ENCODE data around the gene MEI1. TPM values are rescaled to one million over a fixed set of nuclear protein-coding genes. Genes with fewer than 3 reads are reported as not detected.

Gene MEI1
- total RNA-seq, 4 donors from 2014 or later, result 0.39 to 1.3 (median 0.44) TPM

GRCh38 chr22:41681616-41682015 lies 17.7 kb upstream of the MEI1 start:
- H3K27ac ChIP-seq (replicated peaks in 1 of 4), result peak overlapping the region; percentile 82 to 89 (median 86)

DNA sequence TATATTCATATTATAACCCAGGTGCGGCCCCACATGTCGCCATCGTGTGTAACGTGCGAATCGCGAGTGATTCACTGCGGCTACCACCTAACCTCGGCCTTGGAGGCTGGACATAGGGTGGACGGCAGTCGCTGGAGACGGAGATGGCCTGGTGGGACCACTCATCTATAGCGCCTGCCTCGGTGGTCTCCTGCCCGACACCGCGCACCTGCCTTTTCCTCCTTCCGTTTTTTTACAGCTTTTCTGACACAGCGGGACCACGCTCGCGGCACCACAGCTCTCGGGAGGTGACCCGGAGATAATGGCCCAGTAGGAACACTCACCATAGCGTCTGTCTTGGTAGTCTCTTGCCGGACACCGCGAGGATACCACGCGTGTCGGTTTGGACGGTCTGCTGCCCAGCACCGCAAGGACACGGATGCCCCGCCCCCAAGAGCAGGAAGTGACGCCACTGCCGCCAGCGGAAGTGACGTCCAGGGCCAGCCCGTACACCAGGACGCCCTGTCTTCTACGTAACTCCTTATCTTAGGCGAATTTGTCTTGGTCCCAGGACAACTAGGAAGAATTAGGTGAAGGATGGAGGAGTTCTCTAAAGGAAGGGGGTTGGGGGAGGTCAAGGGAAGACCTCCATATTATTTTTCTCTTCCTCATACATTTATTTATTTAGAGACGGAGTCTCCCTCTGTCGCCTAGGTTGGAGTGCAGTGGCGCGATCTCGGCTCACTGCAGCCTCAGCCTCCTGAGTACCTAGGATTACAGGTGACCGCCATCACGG lies 17.1 kb upstream of the MEI1 start:
- H3K36me3 ChIP-seq, result peaks cover 27 to 39% (median 36%) of the 10 kb centered on the region in 4 donors
- H3K27me3 ChIP-seq, result no peaks in the 10 kb centered on the region
- H3K9me3 ChIP-seq, result no peaks in the 10 kb centered on the region
- WGBS, result 47% methylated on average over 37 of the region's 50 CpGs
- peak; percentile 93 for DNase-seq (ENCODE audit: extremely low spot score)
- H3K4me1 ChIP-seq, result peaks cover 15 to 20% (median 16%) of the 10 kb centered on the region in 4 donors
- intact Hi-C loops (cut with DNase I), result no loop called here
- H3K4me3 ChIP-seq, result peak overlapping the region; percentile 57 to 65 (median 63)
- peak overlapping the region; percentile 82 to 89 (median 86) for H3K27ac ChIP-seq (replicated peaks in 1 of 4)
- TF ChIP-seq CTCF (IDR thresholded peaks at IDR 0.05) (no peak), POLR2A (IDR thresholded peaks at IDR 0.05; ENCODE audit: low read depth) (peak; percentile 52), EP300 (IDR thresholded peaks at IDR 0.05) (no peak), POLR2AphosphoS5 (IDR thresholded peaks at IDR 0.05) (peak; percentile 97 to 98)

More at GRCh38 chr22:41681616-41682015, 17.7 kb upstream of the MEI1 start:
- WGBS, result 68% methylated on average over 14 of the region's 14 CpGs
- intact Hi-C loops (cut with DNase I), result no loop called here
- peaks cover 9 to 14% (median 12%) of the 10 kb centered on the region in 4 donors for H3K4me1 ChIP-seq
- DNase-seq (ENCODE audit: extremely low spot score), result no peak
- H3K9me3 ChIP-seq, result no peaks in the 10 kb centered on the region
- H3K4me3 ChIP-seq, result peak overlapping the region; percentile 57 to 65 (median 63)
- H3K27me3 ChIP-seq, result no peaks in the 10 kb centered on the region
- peaks cover 27 to 45% (median 38%) of the 10 kb centered on the region in 4 donors for H3K36me3 ChIP-seq
- TF ChIP-seq POLR2AphosphoS5 (IDR thresholded peaks at IDR 0.05) (no peak), CTCF (IDR thresholded peaks at IDR 0.05) (no peak), POLR2A (IDR thresholded peaks at IDR 0.05; ENCODE audit: low read depth) (no peak), EP300 (IDR thresholded peaks at IDR 0.05) (no peak)

DNA sequence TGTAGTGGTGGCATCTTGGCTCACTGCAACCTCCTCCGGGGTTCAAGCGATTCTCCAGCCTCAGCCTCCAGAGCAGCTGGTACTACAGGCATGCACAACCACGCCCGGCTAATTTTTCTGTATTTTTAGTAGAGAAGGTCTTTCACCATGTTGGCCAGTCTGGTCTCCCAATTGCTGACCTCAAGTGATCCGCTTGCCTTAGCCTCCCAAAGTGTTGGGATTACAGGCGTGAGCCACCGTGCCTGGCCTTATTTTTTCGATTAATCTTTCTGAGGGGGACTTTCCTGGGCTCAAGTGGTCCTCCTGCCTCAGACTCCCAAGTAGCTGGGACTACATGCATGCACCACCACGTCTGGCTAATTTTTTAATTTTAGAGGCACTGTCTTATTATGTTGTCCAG lies 16.3 kb upstream of the MEI1 start:
- WGBS, result 87% methylated on average over 9 of the region's 9 CpGs
- peak overlapping the region; percentile 57 to 65 (median 63) for H3K4me3 ChIP-seq
- H3K4me1 ChIP-seq, result peaks cover 19 to 28% (median 25%) of the 10 kb centered on the region in 4 donors
- TF ChIP-seq EP300 (IDR thresholded peaks at IDR 0.05) (no peak), POLR2AphosphoS5 (IDR thresholded peaks at IDR 0.05) (no peak), POLR2A (IDR thresholded peaks at IDR 0.05; ENCODE audit: low read depth) (no peak), CTCF (IDR thresholded peaks at IDR 0.05) (no peak)
- peaks cover 22 to 31% (median 28%) of the 10 kb centered on the region in 4 donors for H3K36me3 ChIP-seq
- intact Hi-C loops (cut with DNase I), result no loop called here
- H3K27me3 ChIP-seq, result no peaks in the 10 kb centered on the region
- no peaks in the 10 kb centered on the region for H3K9me3 ChIP-seq
- H3K27ac ChIP-seq (replicated peaks in 1 of 4), result peak overlapping the region; percentile 82 to 89 (median 86)
- no peak for DNase-seq (ENCODE audit: extremely low spot score)

GRCh38 chr22:41683616-41684015 lies 15.7 kb upstream of the MEI1 start:
- DNase-seq (ENCODE audit: extremely low spot score), result no peak
- intact Hi-C loops (cut with DNase I), result no loop called here
- Histone ChIP-seq H3K4me1 (peaks cover 20 to 30% (median 26%) of the 10 kb centered on the region in 4 donors), H3K9me3 (no peaks in the 10 kb centered on the region), H3K27me3 (no peaks in the 10 kb centered on the region), H3K4me3 (no peak overlapping the region), H3K36me3 (peaks cover 18 to 25% (median 22%) of the 10 kb centered on the region in 4 donors), H3K27ac (replicated peaks in 1 of 4) (no peak overlapping the region)
- 85% methylated on average over 3 of the region's 3 CpGs for WGBS
- TF ChIP-seq EP300 (IDR thresholded peaks at IDR 0.05), result no peak
- TF ChIP-seq CTCF (IDR thresholded peaks at IDR 0.05), result no peak
- TF ChIP-seq POLR2A (IDR thresholded peaks at IDR 0.05; ENCODE audit: low read depth), result no peak
- TF ChIP-seq POLR2AphosphoS5 (IDR thresholded peaks at IDR 0.05), result no peak

All from esophagus muscularis mucosa (tissue), 4 donors.